OCI-M1 (cell line): ENCODE measurements around the gene TADA1.

ENCODE experiments used
- DNase-seq: peaks from one replicate; lab custom pipeline; 2025; lab: John Stamatoyannopoulos, UW

TADA1 gene, protein sequence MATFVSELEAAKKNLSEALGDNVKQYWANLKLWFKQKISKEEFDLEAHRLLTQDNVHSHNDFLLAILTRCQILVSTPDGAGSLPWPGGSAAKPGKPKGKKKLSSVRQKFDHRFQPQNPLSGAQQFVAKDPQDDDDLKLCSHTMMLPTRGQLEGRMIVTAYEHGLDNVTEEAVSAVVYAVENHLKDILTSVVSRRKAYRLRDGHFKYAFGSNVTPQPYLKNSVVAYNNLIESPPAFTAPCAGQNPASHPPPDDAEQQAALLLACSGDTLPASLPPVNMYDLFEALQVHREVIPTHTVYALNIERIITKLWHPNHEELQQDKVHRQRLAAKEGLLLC

DNA sequence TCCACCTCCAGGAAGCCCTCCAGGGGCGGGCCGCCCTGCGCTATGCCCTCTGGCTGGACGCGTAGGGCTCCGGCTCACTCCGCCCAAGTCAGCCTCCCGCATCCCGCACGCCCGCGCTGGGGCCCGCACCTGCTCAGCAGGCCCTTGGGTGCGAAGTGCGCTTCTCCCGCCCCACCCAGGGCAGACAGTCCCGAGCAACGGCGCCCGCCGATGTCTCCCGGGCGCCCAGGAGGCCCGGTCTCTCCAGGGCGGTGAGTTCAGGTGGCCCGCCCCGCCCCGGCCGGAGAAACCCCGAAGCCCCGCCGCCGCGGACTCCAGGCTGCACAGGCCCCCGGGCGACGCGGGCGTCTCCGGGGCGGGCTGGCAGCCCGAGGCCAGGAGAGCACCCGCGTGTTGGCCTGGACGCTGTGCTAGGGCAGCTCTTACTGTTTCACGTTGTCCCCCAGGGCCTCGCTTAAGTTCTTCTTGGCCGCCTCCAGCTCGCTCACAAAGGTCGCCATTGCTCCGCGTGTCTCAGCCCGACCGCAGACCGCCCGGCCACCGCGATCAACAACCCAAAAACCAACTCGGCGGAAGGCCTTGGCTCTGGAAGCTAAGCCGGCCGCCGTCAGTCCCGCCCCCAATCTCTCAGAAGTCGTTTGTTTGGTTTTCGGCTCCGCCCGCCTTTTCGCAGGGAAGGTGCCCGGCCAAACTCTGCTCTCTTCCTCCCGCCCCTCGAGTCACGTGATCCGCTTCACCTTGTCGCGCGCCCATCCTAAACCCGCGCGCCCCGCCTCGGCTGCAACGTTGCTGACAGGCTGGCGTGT lies at the start of gene TADA1:
TADA1 (minus strand) TSS at position 531 of the 806 bp plus-strand sequence; CDS start at position 500, 31 bp downstream.
- peak; percentile 99 for DNase-seq

DNA sequence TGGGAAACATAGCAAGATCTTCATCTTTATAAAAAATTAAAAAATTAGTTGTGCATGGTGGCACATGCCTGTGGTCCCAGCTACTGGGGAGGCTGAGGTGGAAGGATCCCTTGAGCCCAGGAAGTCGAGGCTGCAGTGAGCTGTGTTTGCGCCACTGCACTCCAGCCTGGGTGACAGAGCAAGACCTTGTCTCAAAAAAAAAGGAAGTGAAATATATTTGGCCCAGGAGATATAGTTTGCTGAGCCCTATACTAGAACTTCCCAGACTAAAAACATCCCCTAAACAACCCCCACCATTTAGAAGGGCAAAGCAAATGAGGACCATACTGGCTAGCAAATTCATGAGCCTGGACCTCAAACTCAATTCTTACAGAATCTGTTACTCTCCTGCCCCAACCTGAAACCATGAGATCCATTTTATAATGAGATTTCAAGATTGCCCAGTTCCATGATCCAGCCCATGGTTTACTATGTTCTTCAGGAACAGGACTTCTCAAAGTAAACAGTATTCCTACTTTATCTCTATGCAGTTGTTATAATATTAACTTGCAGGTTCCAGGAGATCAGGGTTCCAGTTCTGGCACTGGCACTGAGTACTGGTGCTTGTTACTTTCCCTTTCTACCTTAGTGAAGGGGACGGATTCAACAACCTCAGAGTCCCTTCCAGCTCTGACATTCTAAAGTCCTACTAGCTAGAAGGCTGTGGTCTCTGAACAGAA lies 48.9 kb upstream of the TADA1 start:
- DNase-seq, result peak; percentile 45

DNA sequence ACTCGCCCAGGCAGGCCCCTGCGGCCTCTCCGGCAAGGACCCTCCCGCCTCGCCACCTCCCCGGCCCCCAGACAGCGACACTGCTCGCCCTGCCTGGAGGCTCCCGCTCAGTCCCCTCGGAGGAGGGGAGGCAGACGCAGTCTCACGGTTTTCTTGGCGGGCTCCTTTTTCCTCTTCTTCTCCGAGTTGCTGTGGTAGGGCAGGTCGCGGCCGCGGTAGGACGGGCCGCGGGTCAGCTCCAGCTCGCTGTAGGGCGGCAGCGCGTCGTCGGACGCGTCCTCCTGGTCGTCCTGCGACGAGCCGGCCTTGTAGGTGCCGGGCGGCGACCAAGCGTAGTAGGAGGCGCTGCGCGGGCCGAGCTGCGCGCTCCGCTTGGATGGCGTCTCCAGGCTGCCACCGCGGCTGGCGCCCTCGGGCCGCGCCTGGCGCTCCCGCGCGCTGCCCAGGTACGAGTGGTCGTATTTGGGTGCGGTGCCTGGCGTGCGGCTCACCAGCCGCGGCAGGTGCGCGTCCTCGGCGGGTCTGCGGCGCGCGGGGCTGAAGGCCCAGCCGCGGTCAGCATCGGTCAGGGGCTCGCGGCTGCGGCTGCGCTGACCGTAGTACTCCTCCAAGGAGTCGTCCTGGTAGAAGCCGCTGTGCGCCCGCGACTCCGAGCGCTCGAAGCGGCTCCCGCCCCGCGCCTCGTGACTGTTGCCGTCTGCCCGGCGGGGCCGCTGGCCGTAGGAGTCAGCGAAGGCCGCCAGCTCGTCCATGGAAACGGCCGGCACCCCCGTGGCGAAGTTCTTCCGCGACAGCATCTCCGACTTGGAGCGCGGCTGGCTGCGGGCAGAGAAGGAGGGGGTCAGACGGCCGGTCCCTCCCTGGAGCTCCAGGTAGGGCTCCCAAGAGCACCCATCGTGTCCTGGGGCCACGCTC lies 44.8 kb upstream of the TADA1 start:
- no peak for DNase-seq

DNA sequence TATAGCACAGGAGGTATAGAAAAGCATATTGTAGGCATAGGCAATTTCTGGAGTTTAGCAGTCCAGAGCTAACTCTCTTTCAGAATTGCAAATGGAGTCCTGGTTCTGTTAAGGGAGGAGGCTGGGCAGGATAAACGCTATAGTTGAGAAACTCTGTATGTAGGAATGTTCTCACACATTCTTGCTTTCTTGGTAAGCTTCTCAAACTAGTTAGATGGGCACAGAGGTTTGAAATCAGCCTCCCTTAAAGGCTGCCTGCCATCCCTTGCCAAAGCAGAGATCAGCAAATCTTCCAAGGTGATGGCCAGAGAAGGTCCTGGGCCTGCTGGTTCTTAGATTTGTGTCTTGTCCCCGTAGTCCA lies 42.9 kb upstream of the TADA1 start:
- no peak for DNase-seq

DNA sequence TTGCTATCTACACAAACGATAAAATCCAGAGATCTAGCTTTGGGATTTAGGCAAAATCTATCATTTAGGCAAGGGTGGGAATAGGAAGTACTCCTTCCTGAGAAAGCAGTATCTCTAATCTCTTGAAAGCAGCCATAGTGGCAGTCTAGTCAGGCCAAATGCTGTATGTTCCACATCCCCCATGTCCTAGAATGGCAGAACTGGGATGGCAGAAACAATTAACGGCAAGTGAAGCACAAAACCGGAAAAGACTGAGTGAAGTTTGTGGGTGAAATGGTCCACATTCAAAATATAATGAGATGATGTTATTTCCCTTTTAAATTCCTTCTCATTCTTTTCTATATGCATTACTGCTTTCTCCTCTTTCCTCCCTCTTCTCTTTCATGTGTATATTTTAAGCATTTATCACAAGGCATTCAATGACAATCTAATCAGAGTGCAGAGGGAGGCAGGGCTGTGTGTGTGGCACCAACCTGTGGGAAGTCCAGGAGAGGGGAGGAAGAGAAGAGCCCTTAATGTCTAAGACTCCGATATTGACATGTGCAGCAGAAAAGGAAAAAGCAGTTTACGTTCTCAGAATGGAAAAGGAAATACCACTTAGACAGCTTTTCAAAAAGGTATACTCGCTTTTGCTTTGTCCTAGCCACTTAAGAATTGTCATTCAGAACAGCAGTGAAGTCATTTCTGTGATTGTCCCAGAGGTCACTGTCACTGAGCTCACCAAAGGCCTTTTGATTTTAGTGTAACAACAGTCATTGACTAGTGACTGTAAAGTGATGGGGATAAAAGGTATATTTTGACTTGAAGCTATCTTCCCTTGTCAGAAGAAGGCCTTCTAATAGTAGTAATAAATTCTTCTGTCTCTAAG lies 42.3 kb upstream of the TADA1 start:
- no peak for DNase-seq

DNA sequence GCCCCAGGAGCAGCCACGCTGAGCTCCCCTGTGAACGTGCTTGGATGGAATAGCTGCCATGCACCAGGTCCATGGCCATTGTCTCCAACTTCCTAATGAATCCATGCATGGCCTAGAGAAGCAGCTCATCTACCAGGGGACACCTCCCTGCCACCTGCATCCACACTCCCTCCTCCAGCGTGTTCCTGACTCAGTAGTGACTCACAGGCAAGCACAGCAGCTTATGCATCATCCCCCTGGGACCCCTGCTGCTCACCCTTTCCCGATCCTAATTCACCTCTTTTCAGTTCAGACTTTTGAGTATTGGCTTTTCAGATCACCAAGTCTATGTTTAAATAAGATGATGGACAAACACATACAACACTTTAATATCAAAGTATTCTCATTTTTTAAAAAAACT lies 39.9 kb upstream of the TADA1 start:
- DNase-seq, result no peak

DNA sequence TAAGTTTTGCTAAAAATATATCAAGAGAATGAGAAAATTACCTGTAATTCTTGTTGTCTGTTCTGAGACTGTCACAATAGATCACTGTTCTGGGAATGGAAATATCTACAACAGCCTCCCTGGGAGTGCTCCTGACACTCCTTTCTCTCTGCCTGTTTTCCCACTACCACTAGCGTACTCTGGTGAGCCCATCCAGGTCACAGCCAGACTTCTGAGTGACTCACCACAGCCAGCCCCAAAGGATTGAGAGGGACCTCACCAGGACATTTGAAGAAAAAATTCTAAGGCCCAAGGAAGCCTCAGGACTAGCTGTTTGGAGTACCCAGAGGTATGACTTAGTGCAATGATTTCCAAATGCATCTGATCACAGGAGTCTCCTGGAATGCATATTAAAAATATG lies 39.0 kb upstream of the TADA1 start:
- no peak for DNase-seq

DNA sequence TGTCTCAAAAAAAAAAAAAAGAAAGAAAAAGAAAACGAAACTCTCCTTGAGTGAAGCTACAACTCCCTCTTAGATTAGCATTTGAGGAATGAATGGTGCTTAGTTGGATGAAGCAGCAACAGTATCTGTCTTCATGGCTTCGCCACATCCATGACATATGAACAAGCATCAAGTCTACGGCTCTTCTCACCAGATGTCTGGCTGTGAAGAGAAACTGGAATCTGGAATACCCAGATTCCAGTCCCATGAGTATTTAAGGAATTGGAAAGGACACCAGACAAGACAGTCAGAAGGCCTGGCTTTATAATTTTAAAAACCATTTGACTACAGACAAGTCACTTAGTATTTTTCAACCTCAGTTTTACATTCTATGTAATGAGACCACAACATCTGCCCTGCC lies 38.0 kb upstream of the TADA1 start:
- DNase-seq, result no peak

DNA sequence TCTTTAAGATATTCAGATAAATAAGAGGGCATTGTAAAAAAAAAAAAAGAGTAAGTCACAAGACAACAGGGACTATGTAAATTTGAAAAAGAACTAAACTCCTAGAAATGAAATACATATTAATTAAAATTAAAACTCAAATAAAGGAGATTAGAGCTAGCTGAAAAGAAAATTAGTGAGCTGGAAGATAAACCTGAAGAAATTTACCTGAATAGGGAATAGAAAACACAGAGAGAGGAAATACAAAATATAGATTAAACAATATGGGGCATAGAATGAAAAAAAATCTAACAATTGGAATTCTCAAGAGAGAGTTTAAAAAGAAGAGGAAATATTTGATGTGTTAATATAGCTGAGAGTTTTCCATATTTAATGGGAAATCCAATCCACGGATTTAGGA lies 35.6 kb upstream of the TADA1 start:
- DNase-seq, result no peak

DNA sequence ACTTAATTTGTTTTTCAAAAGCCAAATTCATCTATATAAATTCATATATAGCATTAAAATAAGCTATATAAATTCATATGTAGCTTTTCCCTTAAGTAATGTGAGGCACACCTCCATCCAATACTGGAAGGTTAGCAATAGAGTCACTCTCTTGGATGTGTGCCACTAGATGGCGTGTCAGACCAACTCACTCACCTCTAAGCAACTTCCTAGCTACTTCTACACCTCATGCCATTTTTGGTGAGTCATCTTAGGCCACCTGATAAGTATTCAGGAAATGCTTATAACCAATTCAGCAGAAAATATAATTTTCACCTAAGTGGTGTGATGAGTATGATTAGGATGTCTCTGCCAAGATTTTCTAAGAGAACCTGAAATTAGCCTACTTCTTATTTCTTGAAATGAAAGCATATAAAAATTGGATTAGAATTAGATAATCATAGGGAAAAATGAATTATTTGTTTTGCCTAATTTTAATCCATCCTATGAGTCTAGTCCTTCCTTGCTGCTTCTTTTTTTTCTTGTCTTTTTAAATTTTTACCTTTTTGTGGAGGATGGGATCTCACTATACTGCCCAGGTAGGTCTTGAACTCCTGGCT lies 34.4 kb upstream of the TADA1 start:
- peak; percentile 92 for DNase-seq

DNA sequence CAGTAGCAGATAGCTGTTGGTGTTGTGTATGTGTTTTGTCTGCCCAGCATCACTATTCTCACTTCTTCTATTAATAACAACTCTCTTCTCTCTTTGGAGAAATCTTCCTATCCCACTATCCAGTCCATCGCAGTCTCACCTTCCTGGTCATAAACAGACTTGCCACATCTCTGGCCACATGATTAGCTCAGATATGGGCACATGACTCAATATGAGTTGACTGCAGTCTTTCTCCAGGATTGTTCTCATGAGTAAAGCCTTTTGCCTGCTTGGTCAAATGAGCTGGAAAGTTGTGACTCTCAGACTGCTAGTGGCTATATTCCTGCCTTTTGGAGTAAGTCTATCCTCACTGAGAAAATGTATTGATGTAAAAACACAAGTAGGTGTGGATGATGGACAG lies 32.9 kb upstream of the TADA1 start:
- no peak for DNase-seq

DNA sequence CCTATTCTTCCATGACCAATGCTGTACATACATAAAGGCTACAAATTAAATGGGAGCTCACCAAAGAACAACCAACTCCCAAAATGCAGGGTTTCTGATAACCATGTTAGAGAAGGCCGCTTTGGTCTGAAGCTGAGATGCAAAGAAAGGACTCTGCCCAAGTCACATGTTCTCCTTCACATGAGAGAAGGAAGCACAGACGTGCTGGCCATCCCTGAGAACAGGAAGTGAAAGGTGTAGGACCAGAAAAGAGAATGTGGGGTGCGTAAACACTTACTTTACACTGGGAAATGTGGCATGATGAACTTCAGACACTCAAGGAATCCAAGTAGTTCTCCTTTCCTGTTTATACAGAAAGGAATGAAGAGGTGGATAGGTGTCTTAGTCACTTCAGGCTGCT lies 31.7 kb upstream of the TADA1 start:
- no peak for DNase-seq

DNA sequence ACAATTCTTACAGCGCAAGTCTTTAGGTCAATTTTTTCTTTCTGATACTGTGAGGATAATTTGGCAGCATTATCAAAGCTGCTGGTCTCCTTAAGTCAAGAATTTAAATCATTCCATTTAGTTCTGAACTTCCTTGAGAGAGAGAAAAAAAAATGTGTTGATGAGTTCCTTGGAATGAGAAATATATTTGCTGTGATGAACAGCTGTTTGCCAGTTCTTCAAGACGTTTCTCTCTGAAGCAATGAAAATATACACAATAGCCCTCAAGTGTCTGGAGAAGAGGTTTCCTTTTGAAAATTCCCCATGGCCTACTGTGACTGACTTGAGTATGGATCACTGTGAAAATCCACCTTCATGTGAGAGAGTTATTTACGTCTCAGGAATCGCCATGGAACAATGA lies 31.0 kb upstream of the TADA1 start:
- DNase-seq, result no peak

DNA sequence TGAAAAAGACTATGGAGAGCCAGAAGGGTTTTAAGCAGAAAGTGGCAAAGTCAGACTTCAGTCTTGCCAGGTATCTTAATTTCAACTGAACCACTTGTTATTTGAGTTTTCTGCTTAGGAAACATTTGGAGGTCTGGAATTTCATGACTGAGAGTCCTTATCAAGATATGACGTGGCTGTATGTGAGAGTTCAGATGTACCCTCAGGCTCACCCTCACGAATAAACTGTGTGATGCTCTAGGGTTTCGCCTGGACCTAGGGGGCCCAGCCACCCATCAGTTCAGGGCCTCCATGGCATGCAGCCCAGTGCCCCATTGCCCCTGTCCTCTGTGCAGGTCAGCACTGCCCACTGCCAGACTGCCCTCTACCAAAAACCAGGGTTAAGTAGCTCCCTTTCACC lies 30.6 kb upstream of the TADA1 start:
- no peak for DNase-seq

DNA sequence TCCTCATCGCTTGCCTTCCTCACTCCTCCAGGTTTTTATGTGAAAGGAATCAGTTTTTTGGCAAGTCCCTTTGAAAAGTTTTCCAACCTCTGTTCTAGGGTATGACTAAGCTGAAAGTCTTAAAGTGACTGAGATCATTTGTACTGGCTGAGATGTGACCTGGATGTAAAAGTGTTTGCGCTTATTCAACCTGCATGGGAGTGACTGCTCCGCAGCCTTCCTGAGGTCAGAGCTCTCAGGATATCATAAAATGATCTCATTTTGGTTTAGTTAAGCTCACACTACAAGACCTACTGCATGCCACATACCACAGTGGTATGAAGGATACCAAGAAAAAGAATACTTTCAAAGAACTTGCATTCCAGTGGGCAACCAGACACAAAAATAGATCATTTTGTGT lies 29.8 kb upstream of the TADA1 start:
- DNase-seq, result no peak

DNA sequence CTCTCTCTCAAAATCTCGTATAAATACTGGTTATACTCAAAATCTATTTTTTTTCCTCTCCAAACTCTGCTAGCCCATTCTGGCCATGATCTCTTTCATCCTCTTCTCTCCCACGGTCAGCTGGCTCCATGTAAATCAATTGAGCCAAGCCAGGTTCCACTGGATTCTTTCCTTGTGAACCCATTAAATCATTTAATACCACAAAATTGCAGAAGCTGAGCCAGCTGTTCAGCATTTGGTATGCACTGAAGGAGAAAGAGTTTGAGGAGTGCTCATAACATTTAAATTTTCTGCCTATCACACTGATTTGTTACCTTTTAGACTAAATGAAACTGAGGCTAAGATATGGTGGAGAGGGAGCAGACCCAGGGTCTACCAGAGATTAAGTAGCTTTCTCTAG lies 29.1 kb upstream of the TADA1 start:
- no peak for DNase-seq

DNA sequence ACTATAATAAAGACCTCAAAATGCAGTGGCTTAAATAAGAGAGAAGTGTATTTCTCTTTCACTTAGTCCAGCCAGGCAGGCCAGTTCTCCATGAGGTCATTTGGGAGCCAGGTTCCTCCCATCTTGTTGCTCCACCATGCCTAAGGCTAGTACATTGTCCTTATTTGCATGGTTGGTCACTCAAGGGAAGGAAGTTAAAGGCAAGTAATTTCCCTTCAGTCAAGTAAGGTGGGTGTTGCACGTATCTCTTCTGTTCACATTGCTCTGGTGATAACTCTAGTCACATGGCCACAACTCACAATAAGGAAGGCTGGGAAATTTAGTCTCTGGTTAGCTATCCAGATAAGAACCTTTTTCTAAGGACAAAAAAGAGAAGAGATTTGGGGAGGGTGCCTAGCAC lies 27.2 kb upstream of the TADA1 start:
- DNase-seq, result peak; percentile 89

DNA sequence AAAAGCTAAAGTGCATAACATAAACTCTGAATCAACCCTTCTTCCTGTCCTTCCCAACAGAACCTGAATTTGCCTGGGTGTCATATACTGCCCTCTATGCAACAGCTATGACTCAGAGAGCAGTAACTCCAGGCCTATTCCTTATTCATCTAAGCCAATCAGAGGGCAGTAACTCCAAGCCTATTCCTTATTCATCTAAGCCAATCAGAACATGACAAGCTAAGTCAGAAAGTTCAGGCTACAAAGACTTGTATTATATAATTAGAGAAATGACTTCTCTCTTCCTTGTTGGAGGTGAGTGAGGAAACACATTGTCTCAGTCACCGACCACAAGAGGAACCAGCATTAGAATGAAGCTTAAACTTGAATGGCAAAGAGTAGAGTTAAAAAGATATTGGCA lies 26.2 kb upstream of the TADA1 start:
- peak; percentile 29 for DNase-seq

DNA sequence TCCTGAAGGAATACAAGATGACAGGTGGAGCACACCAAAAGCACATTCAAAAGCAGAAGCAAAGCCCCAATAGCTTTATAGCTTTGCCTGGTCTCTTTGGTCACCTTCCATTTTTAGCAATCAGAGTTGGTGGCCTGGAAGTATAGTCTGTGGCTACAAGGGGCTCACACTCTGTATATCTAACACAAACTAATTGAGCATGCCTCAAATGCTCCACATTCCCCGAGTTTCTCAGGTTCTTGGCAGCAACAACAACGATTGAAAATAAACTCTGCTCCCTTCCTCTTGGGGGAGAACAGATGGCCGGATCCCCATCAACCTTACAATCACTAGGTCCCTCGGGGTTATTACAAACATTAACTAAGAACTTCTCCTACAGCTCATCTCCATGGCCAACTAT lies 24.9 kb upstream of the TADA1 start:
- DNase-seq, result no peak

DNA sequence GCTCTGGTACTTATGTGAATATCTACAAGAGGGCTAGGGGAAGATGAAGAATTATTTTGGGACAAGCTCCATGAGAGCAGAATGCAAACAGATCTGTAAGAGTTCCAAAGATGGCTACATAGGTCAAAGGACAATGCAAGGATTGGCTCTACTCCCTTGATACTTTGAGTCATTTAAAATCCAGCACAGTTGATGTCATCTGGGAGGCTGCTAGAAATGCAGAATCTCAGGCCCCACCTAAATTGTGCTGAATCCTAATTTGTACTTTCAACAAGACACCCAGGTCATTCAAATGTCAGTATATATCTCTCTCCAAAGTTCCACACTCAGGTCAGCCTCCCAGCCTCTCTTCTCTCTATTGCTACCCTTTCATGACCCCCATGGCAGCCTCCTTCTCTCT lies 23.7 kb upstream of the TADA1 start:
- no peak for DNase-seq

DNA sequence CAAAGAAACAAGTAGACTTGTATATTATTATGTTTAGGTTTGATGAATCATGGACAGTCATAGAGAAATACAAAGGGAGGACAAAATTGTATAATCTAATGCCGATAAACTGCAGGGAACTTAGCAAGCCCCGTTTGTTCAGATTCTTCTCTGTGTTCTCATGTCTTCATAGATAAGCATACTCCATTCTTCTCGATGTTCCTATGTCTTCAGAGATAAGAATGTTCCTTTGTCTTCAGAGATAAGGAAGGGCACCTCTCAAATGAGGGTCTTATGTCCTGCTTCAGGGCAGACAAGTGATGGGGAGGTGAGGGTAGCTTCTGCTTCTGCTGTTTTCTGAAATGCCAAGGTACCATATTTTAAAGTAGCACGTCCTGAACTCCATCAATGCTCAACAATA lies 19.7 kb upstream of the TADA1 start:
- peak; percentile 18 for DNase-seq
